ENCODE measurements around the gene CMSS1.
"Not testable (repeated sequence)": the region's sequence is repeated elsewhere in the genome, so short reads cannot be mapped to it uniquely, and the experiment has no call there.

Gene CMSS1

DNA sequence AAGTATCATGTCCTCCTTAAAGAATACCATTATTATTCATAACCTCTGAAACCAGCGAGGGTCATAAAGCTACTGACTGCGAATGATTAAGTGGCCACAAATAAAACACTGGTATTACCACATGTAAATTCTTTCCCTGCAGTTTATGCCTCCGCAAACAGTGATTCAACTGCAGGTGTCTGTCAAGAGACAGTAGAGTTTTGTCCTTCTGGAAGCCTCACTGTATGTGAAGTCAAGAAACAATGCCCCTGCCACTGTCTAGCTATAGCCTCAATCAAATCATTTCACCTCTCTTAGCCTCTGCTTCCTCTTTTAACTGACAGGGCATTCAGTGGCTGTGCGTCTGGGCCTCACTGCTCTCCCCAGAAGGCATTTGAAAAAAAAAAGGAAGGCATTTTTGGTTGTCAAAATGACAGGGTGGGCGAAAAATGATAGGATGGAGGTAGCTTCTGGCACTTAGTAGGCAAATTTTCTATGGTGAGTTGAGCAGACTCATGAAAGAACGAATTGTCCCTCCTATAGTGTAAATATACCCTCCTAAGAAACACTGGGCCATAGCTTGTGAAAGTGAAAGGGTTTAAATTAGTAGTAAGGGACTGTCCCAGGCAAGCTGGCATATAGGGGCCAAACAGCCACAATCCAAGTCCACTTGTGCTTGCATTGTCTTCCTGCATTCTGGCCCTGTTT, 229.9 kb downstream of the CMSS1 start:
- H3K4me3 Mint-ChIP-seq, result no peak overlapping the region
- H3K36me3 Mint-ChIP-seq (ENCODE audit: low read depth), result peaks cover 2% of the 10 kb centered on the region
- H3K9me3 Mint-ChIP-seq, result no peaks in the 10 kb centered on the region
- H3K27ac Mint-ChIP-seq, result no peak overlapping the region
- H3K4me1 Mint-ChIP-seq (ENCODE audit: low read depth), result peaks cover 13% of the 10 kb centered on the region
- no peaks in the 10 kb centered on the region for H3K27me3 Mint-ChIP-seq (ENCODE audit: low read depth)

DNA sequence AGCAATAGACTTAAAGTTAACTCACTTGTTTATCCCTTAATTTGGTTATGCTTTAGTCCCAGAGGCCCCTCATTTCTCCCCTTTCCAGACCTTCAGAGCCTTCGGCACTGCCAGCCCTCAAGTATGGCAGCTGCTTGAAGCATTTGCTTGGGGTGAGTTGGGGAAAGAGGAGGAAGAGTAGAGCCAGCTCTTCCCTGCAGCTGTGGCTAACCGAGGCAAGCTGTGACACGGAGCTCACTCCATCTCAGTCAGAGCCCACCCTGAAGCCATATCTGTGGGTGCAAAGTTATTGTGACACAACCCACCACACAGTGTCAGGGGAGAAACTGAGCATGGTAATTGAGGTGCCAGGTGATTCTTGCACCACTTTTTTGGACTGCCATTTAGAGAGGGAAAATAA, 230.6 kb downstream of the CMSS1 start:
- Mint-ChIP-seq H3K27me3 (ENCODE audit: low read depth) (no peaks in the 10 kb centered on the region), H3K36me3 (ENCODE audit: low read depth) (peaks cover 2% of the 10 kb centered on the region), H3K4me3 (no peak overlapping the region), H3K27ac (no peak overlapping the region), H3K9me3 (no peaks in the 10 kb centered on the region), H3K4me1 (ENCODE audit: low read depth) (peaks cover 13% of the 10 kb centered on the region)

- H3K27me3 Mint-ChIP-seq (ENCODE audit: low read depth); H3K27ac Mint-ChIP-seq; H3K4me3 Mint-ChIP-seq; H3K36me3 Mint-ChIP-seq (ENCODE audit: low read depth); H3K9me3 Mint-ChIP-seq: not testable (repeated sequence)
- peaks cover 11% of the 10 kb centered on the region for H3K4me1 Mint-ChIP-seq (ENCODE audit: low read depth)
Measured at GRCh38 chr3:100051513-100051912, 233.9 kb downstream of the CMSS1 start.

- Mint-ChIP-seq H3K9me3 (no peaks in the 10 kb centered on the region), H3K36me3 (ENCODE audit: low read depth) (no peaks in the 10 kb centered on the region), H3K27me3 (ENCODE audit: low read depth) (no peaks in the 10 kb centered on the region), H3K4me3 (no peak overlapping the region), H3K27ac (no peak overlapping the region), H3K4me1 (ENCODE audit: low read depth) (peaks cover 5% of the 10 kb centered on the region)
Measured at GRCh38 chr3:100053951-100054620, 236.4 kb downstream of the CMSS1 start.

DNA sequence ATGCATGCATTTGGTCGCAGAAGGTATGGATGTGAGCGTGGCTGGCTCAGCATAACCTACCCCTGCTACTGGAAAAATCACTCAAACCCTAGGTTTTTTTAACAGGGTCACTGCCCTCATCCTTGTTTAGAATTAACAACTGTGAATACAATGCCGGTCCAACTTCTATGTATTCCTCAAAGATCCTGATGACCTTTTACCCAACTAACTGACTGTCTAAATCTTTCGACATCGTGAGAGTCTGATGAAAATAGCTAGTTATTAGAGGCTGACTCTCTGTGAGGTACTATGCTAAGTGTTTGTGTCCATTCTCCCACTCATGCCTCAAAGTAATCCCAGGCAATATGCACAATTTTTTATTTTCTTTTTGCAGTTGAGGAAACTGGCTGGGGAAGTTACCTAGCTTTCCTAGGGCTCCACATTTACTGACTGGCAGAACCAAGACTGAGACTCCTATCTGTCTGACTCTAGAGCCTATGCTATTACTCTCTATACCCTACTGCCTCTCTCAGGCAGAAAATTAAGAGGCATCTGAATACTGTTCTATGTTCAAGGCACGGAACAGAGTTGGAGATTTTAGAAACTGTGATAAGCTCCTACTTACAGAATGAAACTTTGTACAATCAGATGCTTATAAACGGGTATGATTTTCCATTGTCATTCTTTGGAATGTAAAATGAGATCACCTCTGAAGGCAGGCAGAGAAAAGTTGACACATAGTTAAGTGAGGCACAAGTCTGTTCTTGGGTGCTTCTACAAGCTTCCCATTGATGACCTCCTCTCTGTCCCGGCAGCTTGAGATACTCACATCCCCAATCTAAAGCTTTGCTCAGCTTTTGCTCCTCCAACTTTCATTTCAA, 240.3 kb downstream of the CMSS1 start:
- Mint-ChIP-seq H3K27ac (no peak overlapping the region), H3K4me3 (no peak overlapping the region), H3K36me3 (ENCODE audit: low read depth) (no peaks in the 10 kb centered on the region), H3K4me1 (ENCODE audit: low read depth) (peaks cover 3% of the 10 kb centered on the region), H3K27me3 (ENCODE audit: low read depth) (no peaks in the 10 kb centered on the region), H3K9me3 (no peaks in the 10 kb centered on the region)

DNA sequence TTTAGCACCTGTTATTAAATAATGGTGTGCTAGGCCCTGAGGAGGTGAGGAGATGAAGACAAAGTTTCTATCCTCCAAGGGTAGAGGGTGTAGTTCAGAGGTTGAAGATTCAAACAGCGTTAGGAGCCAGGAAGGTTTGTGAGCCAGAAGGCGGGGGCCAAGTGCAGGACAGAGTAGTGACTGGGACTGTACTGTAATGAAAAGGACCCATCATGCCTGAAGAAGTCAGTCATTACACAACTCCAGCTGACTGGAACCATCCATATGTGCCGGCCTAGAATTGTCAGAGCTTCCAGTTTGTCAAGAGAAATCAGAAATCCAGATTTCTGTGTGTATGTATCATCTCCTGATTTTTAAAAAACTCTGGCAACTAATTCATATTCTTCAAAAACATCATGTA, 241.8 kb downstream of the CMSS1 start:
- Mint-ChIP-seq H3K4me3 (no peak overlapping the region), H3K4me1 (ENCODE audit: low read depth) (peaks cover 3% of the 10 kb centered on the region), H3K9me3 (no peaks in the 10 kb centered on the region), H3K36me3 (ENCODE audit: low read depth) (no peaks in the 10 kb centered on the region), H3K27me3 (ENCODE audit: low read depth) (no peaks in the 10 kb centered on the region), H3K27ac (no peak overlapping the region)

- Mint-ChIP-seq H3K27ac (no peak overlapping the region), H3K27me3 (ENCODE audit: low read depth) (no peaks in the 10 kb centered on the region), H3K9me3 (no peaks in the 10 kb centered on the region), H3K4me3 (no peak overlapping the region), H3K4me1 (ENCODE audit: low read depth) (peaks cover 3% of the 10 kb centered on the region), H3K36me3 (ENCODE audit: low read depth) (no peaks in the 10 kb centered on the region)
Measured at GRCh38 chr3:100060685-100061484, 243.2 kb downstream of the CMSS1 start.

- Mint-ChIP-seq H3K27ac (no peak overlapping the region), H3K9me3 (no peaks in the 10 kb centered on the region), H3K27me3 (ENCODE audit: low read depth) (no peaks in the 10 kb centered on the region), H3K4me3 (no peak overlapping the region), H3K4me1 (ENCODE audit: low read depth) (peaks cover 3% of the 10 kb centered on the region), H3K36me3 (ENCODE audit: low read depth) (no peaks in the 10 kb centered on the region)
Measured at GRCh38 chr3:100062665-100063064, 245.0 kb downstream of the CMSS1 start.

DNA sequence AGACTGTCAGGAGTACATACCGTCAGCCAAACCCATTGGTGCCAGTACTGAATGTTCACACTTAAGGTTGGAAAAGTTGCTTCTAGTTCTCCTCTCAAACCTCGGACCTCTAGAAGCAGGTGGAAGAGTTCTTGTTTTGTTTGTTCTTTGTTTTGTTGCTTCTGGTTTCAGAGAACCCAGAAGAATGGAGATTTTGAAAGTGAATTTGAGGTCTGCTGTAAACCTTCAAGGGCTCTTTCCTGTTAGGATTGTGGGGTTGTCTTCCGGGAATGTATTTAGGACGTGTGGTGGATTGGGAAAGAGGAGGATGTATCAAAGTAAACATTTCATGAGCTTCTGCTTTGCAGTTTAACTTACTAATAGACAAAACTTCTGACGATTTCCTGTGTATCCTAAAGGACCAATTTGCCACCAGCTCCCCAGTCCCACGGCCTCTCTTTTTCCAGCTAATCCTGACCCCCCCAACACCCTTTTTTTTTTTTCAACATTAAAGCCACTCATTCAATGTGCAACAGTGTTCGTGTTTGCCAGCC, 246.3 kb downstream of the CMSS1 start:
- Mint-ChIP-seq H3K4me3 (no peak overlapping the region), H3K36me3 (ENCODE audit: low read depth) (no peaks in the 10 kb centered on the region), H3K27ac (no peak overlapping the region), H3K4me1 (ENCODE audit: low read depth) (peaks cover 3% of the 10 kb centered on the region), H3K27me3 (ENCODE audit: low read depth) (no peaks in the 10 kb centered on the region), H3K9me3 (no peaks in the 10 kb centered on the region)

DNA sequence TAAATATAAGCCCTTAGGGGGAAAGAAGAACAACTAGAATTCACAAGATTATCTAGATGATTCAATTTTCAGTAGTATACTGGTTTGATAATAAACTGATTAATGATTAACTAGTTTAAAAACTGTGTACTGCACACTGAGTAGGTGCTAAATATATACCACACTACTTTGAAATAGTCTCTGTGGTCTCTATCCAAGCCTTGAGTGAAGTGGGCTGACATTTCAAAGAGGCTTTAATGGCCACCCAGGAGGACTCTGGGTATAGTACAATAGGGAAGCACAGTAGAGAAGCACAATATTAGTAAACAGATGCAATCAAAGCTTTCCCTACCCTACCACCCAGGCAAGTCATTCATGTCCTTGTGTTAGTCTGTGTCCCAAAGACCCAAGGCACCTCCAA, 249.9 kb downstream of the CMSS1 start:
- no peak overlapping the region for H3K4me3 Mint-ChIP-seq
- H3K4me1 Mint-ChIP-seq (ENCODE audit: low read depth), result peaks cover 27% of the 10 kb centered on the region
- H3K9me3 Mint-ChIP-seq, result peaks cover 4% of the 10 kb centered on the region
- H3K27ac Mint-ChIP-seq, result no peak overlapping the region
- no peaks in the 10 kb centered on the region for H3K27me3 Mint-ChIP-seq (ENCODE audit: low read depth)
- peaks cover 8% of the 10 kb centered on the region for H3K36me3 Mint-ChIP-seq (ENCODE audit: low read depth)

GRCh38 chr3:100068826-100069225, 251.2 kb downstream of the CMSS1 start:
- H3K27me3 Mint-ChIP-seq (ENCODE audit: low read depth), result no peaks in the 10 kb centered on the region
- peaks cover 8% of the 10 kb centered on the region for H3K36me3 Mint-ChIP-seq (ENCODE audit: low read depth)
- H3K27ac Mint-ChIP-seq, result peak overlapping the region; percentile 42
- no peak overlapping the region for H3K4me3 Mint-ChIP-seq
- peaks cover 39% of the 10 kb centered on the region for H3K4me1 Mint-ChIP-seq (ENCODE audit: low read depth)
- peaks cover 6% of the 10 kb centered on the region for H3K9me3 Mint-ChIP-seq

DNA sequence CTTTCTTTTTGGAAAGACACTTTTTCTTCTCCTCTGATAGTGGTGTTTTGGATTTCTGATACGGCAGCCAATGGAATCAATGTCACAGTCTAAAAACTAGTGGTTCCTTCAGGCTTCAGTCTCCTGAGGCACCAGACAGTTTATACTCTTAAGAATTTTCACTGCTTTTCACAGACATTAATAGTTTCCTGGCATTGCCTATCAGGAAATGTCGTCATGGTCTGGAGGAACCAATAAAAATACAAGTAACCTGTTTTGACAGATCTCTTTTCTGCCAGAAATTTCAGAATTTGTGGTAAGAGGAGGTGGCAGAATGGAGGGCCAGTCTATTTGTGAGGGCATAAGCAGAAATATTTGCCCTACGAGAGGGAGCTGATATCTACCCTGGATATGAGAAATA, 251.8 kb downstream of the CMSS1 start:
- peaks cover 8% of the 10 kb centered on the region for H3K36me3 Mint-ChIP-seq (ENCODE audit: low read depth)
- no peak overlapping the region for H3K4me3 Mint-ChIP-seq

DNA sequence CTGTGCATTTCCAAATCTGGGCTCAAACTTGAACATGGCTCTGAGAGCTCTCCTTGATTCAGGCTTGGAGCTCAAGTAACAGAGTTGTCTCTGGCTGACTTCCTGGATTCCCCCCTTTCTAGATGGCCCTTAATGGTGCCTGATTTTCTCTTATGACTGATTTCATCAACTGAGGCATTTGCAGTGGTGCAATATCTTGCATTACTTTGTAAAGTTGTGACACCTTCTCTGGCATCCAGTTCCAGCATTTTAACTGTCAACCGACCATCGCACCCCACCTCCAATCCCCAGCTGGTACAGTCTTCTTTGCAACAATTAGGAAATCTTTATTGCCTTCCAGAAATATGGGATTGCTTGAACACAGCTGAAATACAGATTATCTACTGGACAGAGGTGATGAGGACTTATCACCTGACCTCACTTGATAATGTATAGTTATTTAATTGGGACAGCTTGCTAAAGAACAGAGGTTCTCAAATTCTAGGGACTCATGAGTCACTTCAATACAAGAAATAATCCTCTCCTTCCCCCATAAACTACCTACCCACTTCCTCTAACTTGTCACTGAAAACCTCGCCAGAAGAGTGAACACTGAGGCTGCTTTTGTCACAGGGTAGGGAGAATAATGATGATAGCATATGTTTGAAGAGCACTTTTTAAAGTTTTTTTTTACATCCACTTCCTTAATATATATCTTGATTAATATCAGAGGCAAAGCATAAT, 254.8 kb downstream of the CMSS1 start:
- Mint-ChIP-seq H3K27me3 (ENCODE audit: low read depth) (no peaks in the 10 kb centered on the region), H3K9me3 (peaks cover 6% of the 10 kb centered on the region), H3K4me3 (peak overlapping the region; percentile 71), H3K27ac (peak overlapping the region; percentile 92), H3K36me3 (ENCODE audit: low read depth) (peaks cover 8% of the 10 kb centered on the region), H3K4me1 (ENCODE audit: low read depth) (peaks cover 66% of the 10 kb centered on the region)

More for the DNA sequence above, 251.8 kb downstream of the CMSS1 start:
- H3K27ac Mint-ChIP-seq, result peak overlapping the region; percentile 37
- peaks cover 6% of the 10 kb centered on the region for H3K9me3 Mint-ChIP-seq
- H3K4me1 Mint-ChIP-seq (ENCODE audit: low read depth), result peaks cover 44% of the 10 kb centered on the region
- no peaks in the 10 kb centered on the region for H3K27me3 Mint-ChIP-seq (ENCODE audit: low read depth)

Data from T-helper 1 cell treated with Interleukin-12 subunit alpha and Interleukin-12 subunit beta and Interleukin-4 antibody, amounts not matched to agents 30 μg/mL and 1 μg/mL, for 36 hours (primary cell).